ENCODE results near the gene MTG1. TPM values are rescaled to one million over a fixed set of nuclear protein-coding genes. Genes with fewer than 3 reads are reported as not detected.
"Not testable (repeated sequence)": the region's sequence is repeated elsewhere in the genome, so short reads cannot be mapped to it uniquely, and the experiment has no call there.

The MTG1 gene
- total and polyA plus RNA-seq, 2 experiments from 2014 or later, result 22.8 to 50.7 TPM

DNA sequence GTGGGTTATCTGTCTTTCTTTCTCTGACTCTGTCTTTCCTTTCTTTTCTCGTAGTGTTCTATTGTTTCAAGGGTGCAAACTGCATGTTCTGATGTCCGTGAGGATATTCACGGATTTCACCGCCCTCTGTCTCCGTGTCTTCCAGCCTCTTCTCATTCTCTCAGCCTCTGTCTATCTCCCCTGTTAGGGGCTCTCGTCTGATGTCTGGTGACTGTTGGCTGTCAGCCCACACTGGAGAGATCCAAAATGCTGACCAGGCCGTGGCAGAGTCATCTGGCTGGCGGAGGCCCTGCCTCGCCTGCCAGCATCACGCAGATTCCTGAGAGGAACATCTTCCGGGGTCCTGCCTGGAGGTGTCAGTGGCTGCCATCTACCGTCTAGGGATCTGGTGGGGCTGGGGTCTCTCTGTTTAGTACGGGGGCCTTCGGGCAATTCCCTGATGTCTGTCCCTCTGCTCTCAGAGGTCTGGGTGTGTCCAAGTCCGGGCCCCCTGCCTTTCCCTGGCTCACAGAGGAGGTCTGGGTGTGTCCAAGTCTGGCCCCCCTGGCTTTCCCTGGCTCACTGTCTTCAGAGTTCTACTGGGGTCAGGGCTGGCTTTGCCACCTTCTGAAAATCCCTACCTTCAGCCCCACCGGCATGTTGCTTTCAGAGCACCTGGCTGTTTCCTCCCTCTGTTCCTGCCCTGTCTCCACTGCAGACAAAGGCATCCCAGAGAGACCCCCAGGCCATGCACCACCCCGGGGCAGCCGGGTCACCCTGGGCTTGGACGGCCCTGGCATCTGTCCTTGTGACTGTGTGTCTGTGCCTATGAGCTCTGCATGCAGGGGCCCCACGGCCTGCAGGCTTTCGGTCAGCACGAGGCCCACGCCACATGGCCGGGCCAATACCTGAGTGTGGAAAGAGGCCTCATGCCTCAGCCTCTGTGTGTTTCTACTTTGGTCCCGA is 45.8 kb downstream of the MTG1 start:
- Histone ChIP-seq H3K9me2 (ENCODE audit: insufficient read depth) (no peaks in the 10 kb centered on the region), H3K9ac (no peak overlapping the region), H3K4me1 (ENCODE audit: insufficient read depth) (no peaks in the 10 kb centered on the region), H4K20me1 (ENCODE audit: insufficient read depth) (no peaks in the 10 kb centered on the region), H3F3A (ENCODE audit: insufficient read depth) (no peaks in the 10 kb centered on the region), H3K79me2 (ENCODE audit: insufficient read depth) (no peaks in the 10 kb centered on the region), H3K27me3 (replicated peaks; ENCODE audit: insufficient read depth) (no peaks in the 10 kb centered on the region), H2AFZ (no peak overlapping the region), H3K36me3 (ENCODE audit: low read depth) (no peaks in the 10 kb centered on the region), H3K4me2 (ENCODE audit: unreplicated experiment) (no peak overlapping the region), H3K9me3 (ENCODE audit: low read depth) (no peaks in the 10 kb centered on the region), H3K4me3 (no peak overlapping the region), H3K27ac (no peak overlapping the region)
- DNase-seq, result no peak
- TF ChIP-seq EZH2 (IDR thresholded peaks at IDR 0.05; ENCODE audit: insufficient read depth, poor library complexity, severe bottlenecking) (no peak), EZH2phosphoT487 (IDR thresholded peaks at IDR 0.05; ENCODE audit: insufficient read depth, low read depth) (no peak)
- in situ Hi-C loops (cut with MboI), result no loop called here
- 79 to 82% methylated on average over 24 to 25 of the region's 25 CpGs for WGBS, 2 experiments (ENCODE audit: low coverage in 1 of 2, low lambda C conversion rate in 2 of 2, missing lambda C conversion rate in 2 of 2)

DNA sequence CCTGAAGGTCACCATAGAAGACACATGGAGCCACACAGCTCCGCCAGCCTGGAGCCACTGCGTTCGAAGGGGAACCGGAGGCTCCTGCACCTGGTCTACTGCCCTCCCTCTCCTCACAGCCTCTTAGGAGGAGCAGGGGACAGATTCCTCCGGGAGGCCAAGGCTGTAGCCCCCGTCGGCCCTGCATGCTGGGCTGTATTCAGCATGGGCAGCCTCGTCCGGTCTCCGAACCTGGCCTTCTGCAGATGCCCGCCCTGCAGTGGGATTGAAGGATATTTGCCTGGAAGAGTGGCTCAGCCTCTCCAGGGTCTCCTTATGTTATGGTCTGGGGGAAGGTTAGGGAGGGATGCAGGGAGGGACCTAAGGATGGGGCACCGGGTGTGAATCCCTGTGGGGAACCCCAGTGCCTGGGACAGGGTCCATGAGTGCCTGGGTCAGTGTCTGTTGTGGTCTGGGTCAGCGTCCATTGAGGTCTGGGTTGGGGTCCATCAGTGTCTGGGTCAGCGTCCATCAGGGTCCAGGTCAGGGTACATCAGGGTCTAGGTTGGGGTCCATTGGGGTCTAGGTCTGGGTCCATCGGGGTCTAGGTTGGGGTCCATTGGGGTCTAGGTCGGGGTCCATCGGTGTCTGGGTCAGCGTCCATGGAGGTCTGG is 46.8 kb downstream of the MTG1 start:
- H3K27me3 ChIP-seq (replicated peaks; ENCODE audit: insufficient read depth), result no peaks in the 10 kb centered on the region
- no peak for TF ChIP-seq EZH2 (IDR thresholded peaks at IDR 0.05; ENCODE audit: insufficient read depth, poor library complexity, severe bottlenecking)
- no peak for TF ChIP-seq EZH2phosphoT487 (IDR thresholded peaks at IDR 0.05; ENCODE audit: insufficient read depth, low read depth)
- no peaks in the 10 kb centered on the region for H3K9me3 ChIP-seq (ENCODE audit: low read depth)
- no peak overlapping the region for H3K9ac ChIP-seq
- WGBS, 2 experiments (ENCODE audit: low coverage in 1 of 2, low lambda C conversion rate in 2 of 2, missing lambda C conversion rate in 2 of 2), result 90 to 93% methylated on average over 13 to 18 of the region's 18 CpGs
- no peak for DNase-seq
- H3K36me3 ChIP-seq (ENCODE audit: low read depth), result no peaks in the 10 kb centered on the region
- no peaks in the 10 kb centered on the region for H3K79me2 ChIP-seq (ENCODE audit: insufficient read depth)
- no peak overlapping the region for H3K27ac ChIP-seq
- no peaks in the 10 kb centered on the region for H3K4me1 ChIP-seq (ENCODE audit: insufficient read depth)
- no peaks in the 10 kb centered on the region for H4K20me1 ChIP-seq (ENCODE audit: insufficient read depth)
- in situ Hi-C loops (cut with MboI), result no loop called here
- H2AFZ ChIP-seq, result no peak overlapping the region
- H3K9me2 ChIP-seq (ENCODE audit: insufficient read depth), result no peaks in the 10 kb centered on the region
- no peaks in the 10 kb centered on the region for H3F3A ChIP-seq (ENCODE audit: insufficient read depth)
- H3K4me2 ChIP-seq (ENCODE audit: unreplicated experiment), result no peak overlapping the region
- no peak overlapping the region for H3K4me3 ChIP-seq

DNA sequence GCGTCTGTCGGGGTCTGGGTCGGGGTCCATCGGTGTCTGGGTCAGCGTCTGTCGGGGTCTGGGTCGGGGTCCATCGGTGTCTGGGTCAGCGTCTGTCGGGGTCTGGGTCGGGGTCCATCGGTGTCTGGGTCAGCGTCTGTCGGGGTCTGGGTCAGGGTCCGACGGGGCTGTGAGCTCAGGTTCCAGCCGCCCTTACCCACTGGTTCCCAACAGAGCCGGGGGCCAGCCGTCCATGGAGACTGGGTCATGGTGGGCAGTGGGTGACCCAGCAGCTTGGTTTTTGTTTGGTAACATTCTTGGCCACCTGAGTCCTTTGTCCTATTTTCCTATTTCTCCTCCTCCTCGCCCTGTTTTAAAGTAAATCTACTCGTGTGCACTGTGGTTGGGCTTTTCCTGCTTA is 47.4 kb downstream of the MTG1 start:
- DNase-seq; H3K9me3 ChIP-seq (ENCODE audit: low read depth); H3K79me2 ChIP-seq (ENCODE audit: insufficient read depth); H3K27me3 ChIP-seq (replicated peaks; ENCODE audit: insufficient read depth); H3K4me2 ChIP-seq (ENCODE audit: unreplicated experiment); in situ Hi-C loops (cut with MboI); H3K4me1 ChIP-seq (ENCODE audit: insufficient read depth); H3F3A ChIP-seq (ENCODE audit: insufficient read depth); H3K9ac ChIP-seq; H2AFZ ChIP-seq; H3K27ac ChIP-seq; H3K9me2 ChIP-seq (ENCODE audit: insufficient read depth); H3K36me3 ChIP-seq (ENCODE audit: low read depth); H3K4me3 ChIP-seq; H4K20me1 ChIP-seq (ENCODE audit: insufficient read depth): not testable (repeated sequence)
- 76 to 85% methylated on average over 7 to 17 of the region's 21 CpGs for WGBS, 2 experiments (ENCODE audit: low coverage in 1 of 2, low lambda C conversion rate in 2 of 2, missing lambda C conversion rate in 2 of 2)

DNA sequence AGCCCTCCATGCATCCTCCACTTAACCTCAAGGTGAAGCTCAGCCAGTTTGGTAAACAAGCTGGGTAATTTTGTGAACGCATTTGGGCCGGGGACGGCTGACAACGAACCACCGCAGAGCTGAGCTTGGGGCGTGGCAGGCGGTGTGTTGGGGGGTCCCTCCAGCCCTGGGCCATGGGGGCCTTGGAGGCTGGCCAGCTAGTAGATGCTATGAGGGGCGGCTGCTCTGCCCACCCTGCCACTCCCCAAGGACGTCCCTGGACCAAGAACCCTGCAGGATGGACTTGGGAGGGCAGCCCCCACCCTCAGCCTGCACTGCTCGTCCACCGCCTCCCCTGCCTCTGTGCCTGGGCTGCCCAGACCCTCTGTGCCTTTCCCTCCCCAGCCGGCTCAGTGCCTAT is 47.8 kb downstream of the MTG1 start:
- Histone ChIP-seq H3K79me2 (ENCODE audit: insufficient read depth) (no peaks in the 10 kb centered on the region), H3F3A (ENCODE audit: insufficient read depth) (no peaks in the 10 kb centered on the region), H4K20me1 (ENCODE audit: insufficient read depth) (no peaks in the 10 kb centered on the region), H3K36me3 (ENCODE audit: low read depth) (no peaks in the 10 kb centered on the region), H3K4me1 (ENCODE audit: insufficient read depth) (no peaks in the 10 kb centered on the region), H3K9me3 (ENCODE audit: low read depth) (no peaks in the 10 kb centered on the region), H3K27ac (no peak overlapping the region), H3K27me3 (replicated peaks; ENCODE audit: insufficient read depth) (no peaks in the 10 kb centered on the region), H3K9ac (no peak overlapping the region), H2AFZ (no peak overlapping the region), H3K9me2 (ENCODE audit: insufficient read depth) (no peaks in the 10 kb centered on the region), H3K4me3 (no peak overlapping the region), H3K4me2 (ENCODE audit: unreplicated experiment) (no peak overlapping the region)
- no peak for TF ChIP-seq EZH2 (IDR thresholded peaks at IDR 0.05; ENCODE audit: insufficient read depth, poor library complexity, severe bottlenecking)
- no peak for DNase-seq
- WGBS, 2 experiments (ENCODE audit: low coverage in 1 of 2, low lambda C conversion rate in 2 of 2, missing lambda C conversion rate in 2 of 2), result 75 to 79% methylated on average over 11 to 12 of the region's 12 CpGs
- in situ Hi-C loops (cut with MboI), result no loop called here

Data from GM23248 (cell line).